ENCODE results near the gene SLC2A11.

DNA sequence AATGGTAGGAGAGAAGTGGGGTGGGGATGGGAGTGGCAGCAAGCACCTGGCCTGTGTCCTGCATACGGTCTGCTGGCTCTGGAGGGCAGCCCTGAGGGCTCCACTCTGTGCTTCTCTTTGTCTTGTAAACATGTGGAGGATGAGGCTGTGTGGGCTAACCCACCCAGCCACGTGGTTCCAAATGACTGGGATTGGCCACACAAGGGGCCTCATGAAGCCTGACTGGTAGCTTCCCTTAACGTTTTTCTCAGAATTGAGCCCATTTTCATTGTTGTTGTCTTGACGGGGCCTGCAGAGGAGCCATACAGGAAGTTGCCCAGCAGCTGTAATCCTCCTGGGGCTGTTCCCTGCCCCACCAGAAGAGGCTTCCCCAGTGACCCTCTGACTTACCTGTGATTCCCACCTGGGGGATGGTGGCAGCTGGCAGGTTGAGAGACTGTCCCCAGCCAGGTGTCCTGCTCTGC is 36.9 kb upstream of the SLC2A11 start:
- TF ChIP-seq NR2F2 (IDR thresholded peaks at IDR 0.05) = no peak
- TF ChIP-seq, protein P1, sequence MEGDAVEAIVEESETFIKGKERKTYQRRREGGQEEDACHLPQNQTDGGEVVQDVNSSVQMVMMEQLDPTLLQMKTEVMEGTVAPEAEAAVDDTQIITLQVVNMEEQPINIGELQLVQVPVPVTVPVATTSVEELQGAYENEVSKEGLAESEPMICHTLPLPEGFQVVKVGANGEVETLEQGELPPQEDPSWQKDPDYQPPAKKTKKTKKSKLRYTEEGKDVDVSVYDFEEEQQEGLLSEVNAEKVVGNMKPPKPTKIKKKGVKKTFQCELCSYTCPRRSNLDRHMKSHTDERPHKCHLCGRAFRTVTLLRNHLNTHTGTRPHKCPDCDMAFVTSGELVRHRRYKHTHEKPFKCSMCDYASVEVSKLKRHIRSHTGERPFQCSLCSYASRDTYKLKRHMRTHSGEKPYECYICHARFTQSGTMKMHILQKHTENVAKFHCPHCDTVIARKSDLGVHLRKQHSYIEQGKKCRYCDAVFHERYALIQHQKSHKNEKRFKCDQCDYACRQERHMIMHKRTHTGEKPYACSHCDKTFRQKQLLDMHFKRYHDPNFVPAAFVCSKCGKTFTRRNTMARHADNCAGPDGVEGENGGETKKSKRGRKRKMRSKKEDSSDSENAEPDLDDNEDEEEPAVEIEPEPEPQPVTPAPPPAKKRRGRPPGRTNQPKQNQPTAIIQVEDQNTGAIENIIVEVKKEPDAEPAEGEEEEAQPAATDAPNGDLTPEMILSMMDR (IDR thresholded peaks at IDR 0.05; ENCODE audit: low read depth, low read length, missing input control) = no peak
- no peak for TF ChIP-seq JUND (IDR thresholded peaks at IDR 0.05)
- TF ChIP-seq GABPA (IDR thresholded peaks at IDR 0.05 in 1 of 2, conservative IDR thresholded peaks at IDR 0.05 in 1 of 2) = no peak
- TF ChIP-seq HNF4A (conservative IDR thresholded peaks at IDR 0.05) = no peak
- TF ChIP-seq, protein P2, sequence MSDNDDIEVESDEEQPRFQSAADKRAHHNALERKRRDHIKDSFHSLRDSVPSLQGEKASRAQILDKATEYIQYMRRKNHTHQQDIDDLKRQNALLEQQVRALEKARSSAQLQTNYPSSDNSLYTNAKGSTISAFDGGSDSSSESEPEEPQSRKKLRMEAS (IDR thresholded peaks at IDR 0.05) = no peak
- TF ChIP-seq YY1 (IDR thresholded peaks at IDR 0.05) = no peak
- TF ChIP-seq, protein P3, sequence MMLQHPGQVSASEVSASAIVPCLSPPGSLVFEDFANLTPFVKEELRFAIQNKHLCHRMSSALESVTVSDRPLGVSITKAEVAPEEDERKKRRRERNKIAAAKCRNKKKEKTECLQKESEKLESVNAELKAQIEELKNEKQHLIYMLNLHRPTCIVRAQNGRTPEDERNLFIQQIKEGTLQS (IDR thresholded peaks at IDR 0.05) = no peak

Data from liver (tissue), 3 donors.